Dermis microvascular lymphatic vessel endothelial cell (primary cell): ENCODE data around the gene GAB2. TPM values are rescaled to one million over a fixed set of nuclear protein-coding genes. Genes with fewer than 3 reads are reported as not detected.
"Not testable (repeated sequence)": the region's sequence is repeated elsewhere in the genome, so short reads cannot be mapped to it uniquely, and the experiment has no call there.

Experiments
- DNase-seq, 2 donors: peaks; one replicate each; pipeline versions ENCODE4 v3.0.0 to v3.0.0-alpha.2; 2010; ENCODE audit warnings: low read depth in 2 of 2
- total RNA-seq: library from RNA; depleted of rRNA; stranded (reverse); fragments of >200 nt; gene quantifications from 2 replicates; pipeline ENCODE4 v1.2.1, GENCODE V29; 2014

The GAB2 gene
- total RNA-seq, 1 donor from 2014 or later: 11.4 TPM

GRCh38 chr11:78251083-78251775 lies 166.4 kb downstream of the GAB2 start:
- DNase-seq: peak in 1 of 2 donors; percentile 19

GRCh38 chr11:78250099-78250498 lies 167.5 kb downstream of the GAB2 start:
- no peak for DNase-seq

- DNase-seq: no peak
These were observed 168.7 kb downstream of the GAB2 start for GRCh38 chr11:78248903-78249302.

- DNase-seq: no peak
These were observed 169.4 kb downstream of the GAB2 start for GRCh38 chr11:78248191-78248590.

GRCh38 chr11:78244546-78245255 lies 172.9 kb downstream of the GAB2 start:
- peak in 1 of 2 donors; percentile 7 for DNase-seq

GRCh38 chr11:78244080-78244479 lies 173.5 kb downstream of the GAB2 start:
- no peak for DNase-seq

GRCh38 chr11:78241475-78241874 lies 176.1 kb downstream of the GAB2 start:
- no peak for DNase-seq

GRCh38 chr11:78239781-78240180 lies 177.8 kb downstream of the GAB2 start:
- no peak for DNase-seq

- DNase-seq: peak in 1 of 2 donors; percentile 4
These were observed 180.2 kb downstream of the GAB2 start for GRCh38 chr11:78237293-78238046.

- no peak for DNase-seq
These were observed 183.6 kb downstream of the GAB2 start for GRCh38 chr11:78234006-78234405.

- not testable (repeated sequence) for DNase-seq
These were observed 184.6 kb downstream of the GAB2 start for GRCh38 chr11:78233046-78233445.

- no peak for DNase-seq
These were observed 185.6 kb downstream of the GAB2 start for GRCh38 chr11:78231962-78232501.

- DNase-seq: peak in 1 of 2 donors; percentile 12
These were observed 187.3 kb downstream of the GAB2 start for GRCh38 chr11:78230161-78230877.

GRCh38 chr11:78229106-78229505 lies 188.5 kb downstream of the GAB2 start:
- no peak for DNase-seq

- peak; percentile 68 to 83 for DNase-seq
These were observed 189.2 kb downstream of the GAB2 start for GRCh38 chr11:78228467-78228866.

- DNase-seq: no peak
These were observed 189.7 kb downstream of the GAB2 start for GRCh38 chr11:78227921-78228320.

- DNase-seq: no peak
These were observed 190.6 kb downstream of the GAB2 start for GRCh38 chr11:78226684-78227680.

- DNase-seq: no peak
These were observed 192.7 kb downstream of the GAB2 start for GRCh38 chr11:78224906-78225420.

GRCh38 chr11:78224506-78224905 lies 193.1 kb downstream of the GAB2 start:
- DNase-seq: no peak
